Measurements from ENCODE around the gene PARP2.

Gene PARP2

GRCh38 chr14:20341646-20342045 is 1.8 kb upstream of the PARP2 start:
- peak overlapping the region; percentile 71; the same call in 1 of the 2 replicates for H3K4me3 ChIP-seq (ENCODE audit: low read length)
- peaks cover 8% of the 10 kb centered on the region; the same call in 1 of the 2 replicates for H3F3A ChIP-seq (ENCODE audit: insufficient read depth, low read length)
- H3K79me2 ChIP-seq (ENCODE audit: low read length), result peaks cover 12% of the 10 kb centered on the region
- H4K20me1 ChIP-seq (ENCODE audit: insufficient read depth, low read length), result no peaks in the 10 kb centered on the region
- no peak overlapping the region for H2AFZ ChIP-seq (ENCODE audit: low read length)
- H3K9ac ChIP-seq (ENCODE audit: low read length), result peak overlapping the region; percentile 73; the same call in 1 of the 2 replicates
- no peaks in the 10 kb centered on the region for H3K4me1 ChIP-seq (ENCODE audit: low read length)
- no peaks in the 10 kb centered on the region for H3K9me3 ChIP-seq (replicated peaks; ENCODE audit: insufficient read depth, low read length)
- no peaks in the 10 kb centered on the region for H3K9me2 ChIP-seq (replicated peaks; ENCODE audit: insufficient read depth, low read length)
- peak overlapping the region; percentile 32; the same call in 1 of the 2 replicates for H3K4me2 ChIP-seq (ENCODE audit: low read depth, low read length)
- H3K36me3 ChIP-seq (replicated peaks; ENCODE audit: insufficient read depth, low read length), result no peaks in the 10 kb centered on the region
- DNase-seq, result no peak
- TF ChIP-seq CTCF (IDR thresholded peaks at IDR 0.05; ENCODE audit: low read length), result no peak
- TF ChIP-seq EZH2 (optimal IDR thresholded peaks at IDR 0.05; ENCODE audit: low read depth, low read length), result no peak
- no peak for TF ChIP-seq EZH2phosphoT487 (IDR thresholded peaks at IDR 0.05; ENCODE audit: low read length)
- H3K27me3 ChIP-seq (replicated peaks; ENCODE audit: insufficient read depth, low read length), result no peaks in the 10 kb centered on the region
- peak overlapping the region; percentile 82; the same call in 1 of the 2 replicates for H3K27ac ChIP-seq (ENCODE audit: low read length)

- H3K4me1 ChIP-seq (ENCODE audit: low read length), result no peaks in the 10 kb centered on the region
- H3K27me3 ChIP-seq (replicated peaks; ENCODE audit: insufficient read depth, low read length), result no peaks in the 10 kb centered on the region
- H3K9ac ChIP-seq (ENCODE audit: low read length), result peak overlapping the region; percentile 73
- H2AFZ ChIP-seq (ENCODE audit: low read length), result peak overlapping the region; percentile 82
- H3K4me3 ChIP-seq (ENCODE audit: low read length), result peak overlapping the region; percentile 85
- no peak for TF ChIP-seq EZH2 (optimal IDR thresholded peaks at IDR 0.05; ENCODE audit: low read depth, low read length)
- no peak for TF ChIP-seq EZH2phosphoT487 (IDR thresholded peaks at IDR 0.05; ENCODE audit: low read length)
- TF ChIP-seq CTCF (IDR thresholded peaks at IDR 0.05; ENCODE audit: low read length), result no peak
- H3K36me3 ChIP-seq (replicated peaks; ENCODE audit: insufficient read depth, low read length), result no peaks in the 10 kb centered on the region
- H3K79me2 ChIP-seq (ENCODE audit: low read length), result peaks cover 12% of the 10 kb centered on the region
- H3K27ac ChIP-seq (ENCODE audit: low read length), result peak overlapping the region; percentile 82; the same call in 1 of the 2 replicates
- peak overlapping the region; percentile 73 for H3K4me2 ChIP-seq (ENCODE audit: low read depth, low read length)
- H3F3A ChIP-seq (ENCODE audit: insufficient read depth, low read length), result peaks cover 8% of the 10 kb centered on the region; the same call in 1 of the 2 replicates
- no peaks in the 10 kb centered on the region for H3K9me2 ChIP-seq (replicated peaks; ENCODE audit: insufficient read depth, low read length)
- no peaks in the 10 kb centered on the region for H4K20me1 ChIP-seq (ENCODE audit: insufficient read depth, low read length)
- H3K9me3 ChIP-seq (replicated peaks; ENCODE audit: insufficient read depth, low read length), result no peaks in the 10 kb centered on the region
- no peak for DNase-seq
These were observed 406 bp downstream of the PARP2 start for GRCh38 chr14:20343862-20344220.

- no peaks in the 10 kb centered on the region for H3K9me2 ChIP-seq (replicated peaks; ENCODE audit: insufficient read depth, low read length)
- peaks cover 12% of the 10 kb centered on the region for H3K79me2 ChIP-seq (ENCODE audit: low read length)
- DNase-seq, result no peak
- H3K4me3 ChIP-seq (ENCODE audit: low read length), result no peak overlapping the region
- no peak overlapping the region for H2AFZ ChIP-seq (ENCODE audit: low read length)
- H3K4me1 ChIP-seq (ENCODE audit: low read length), result no peaks in the 10 kb centered on the region
- no peak overlapping the region for H3K9ac ChIP-seq (ENCODE audit: low read length)
- TF ChIP-seq EZH2 (optimal IDR thresholded peaks at IDR 0.05; ENCODE audit: low read depth, low read length) (no peak), EZH2phosphoT487 (IDR thresholded peaks at IDR 0.05; ENCODE audit: low read length) (no peak), CTCF (IDR thresholded peaks at IDR 0.05; ENCODE audit: low read length) (no peak)
- no peaks in the 10 kb centered on the region; the same call in 1 of the 2 replicates for H3K36me3 ChIP-seq (replicated peaks; ENCODE audit: insufficient read depth, low read length)
- no peak overlapping the region for H3K4me2 ChIP-seq (ENCODE audit: low read depth, low read length)
- H3K9me3 ChIP-seq (replicated peaks; ENCODE audit: insufficient read depth, low read length), result no peaks in the 10 kb centered on the region
- H3K27me3 ChIP-seq (replicated peaks; ENCODE audit: insufficient read depth, low read length), result no peaks in the 10 kb centered on the region
- H3F3A ChIP-seq (ENCODE audit: insufficient read depth, low read length), result peaks cover 8% of the 10 kb centered on the region; the same call in 1 of the 2 replicates
- H3K27ac ChIP-seq (ENCODE audit: low read length), result no peak overlapping the region
- no peaks in the 10 kb centered on the region for H4K20me1 ChIP-seq (ENCODE audit: insufficient read depth, low read length)
These were observed 1.9 kb downstream of the PARP2 start for GRCh38 chr14:20345366-20345765.
